Kidney (tissue), 14 donors: ENCODE measurements around the gene TMCO2. TPM values are rescaled to one million over a fixed set of nuclear protein-coding genes. Genes with fewer than 3 reads are reported as not detected.

Source experiments
- DNase-seq, 5 donors: peaks; one replicate each; pipeline ENCODE4 v3.0.0-alpha.2; 2013 to 2020
- FAIRE-seq: peaks from 2 replicates; lab custom pipeline; 2012; peaks lifted over from hg19 to GRCh38; lab: Jason Lieb, UNC
- H3K27ac ChIP-seq, 2 donors: one replicate each; pipeline ENCODE4 v1.7.0; 2013; ENCODE audit warnings: low read depth in 2 of 2, low read length in 2 of 2, inconsistent platforms in 1 of 2
- H3K27me3 ChIP-seq: one replicate; pipeline ENCODE4 v1.7.1; 2013; ENCODE audit warnings: low read length, inconsistent platforms; ENCODE audit not compliant: control insufficient read depth, insufficient read depth
- H3K36me3 ChIP-seq, 3 donors: one replicate each; pipeline versions ENCODE4 v1.7.0 to v1.7.1; 2013; ENCODE audit warnings: low read length in 3 of 3, control low read depth in 1 of 3, inconsistent platforms in 1 of 3; ENCODE audit not compliant: insufficient read depth in 3 of 3, control insufficient read depth in 2 of 3
- H3K4me1 ChIP-seq, 3 donors: one replicate each; pipeline versions ENCODE4 v1.7.0 to v1.7.1; 2013; ENCODE audit warnings: low read length in 3 of 3, inconsistent platforms in 1 of 3, low read depth in 1 of 3; ENCODE audit not compliant: control insufficient read depth in 2 of 3, insufficient read depth in 2 of 3
- H3K4me3 ChIP-seq, 3 donors: one replicate each; pipeline versions ENCODE4 v1.7.0 to v1.8.1; 2013; ENCODE audit warnings: low read length in 3 of 3, control low read depth in 1 of 3, inconsistent platforms in 1 of 3
- H3K9ac ChIP-seq, 3 donors: one replicate each; pipeline versions ENCODE4 v1.7.0 to v1.7.1; 2013; ENCODE audit warnings: low read length in 3 of 3, control low read depth in 1 of 3, inconsistent platforms in 1 of 3
- H3K9me3 ChIP-seq, 3 donors: one replicate each; pipeline versions ENCODE4 v1.7.0 to v1.7.1; 2013; ENCODE audit warnings: low read length in 3 of 3, control low read depth in 1 of 3, inconsistent platforms in 1 of 3; ENCODE audit not compliant: control insufficient read depth in 2 of 3, insufficient read depth in 1 of 3
- CTCF ChIP-seq: IDR thresholded peaks from 3 replicates; pipeline ENCODE4 v1.5.1; 2012; ENCODE audit warnings: mild to moderate bottlenecking, moderate library complexity, borderline replicate concordance; ENCODE audit not compliant: insufficient read depth; ENCODE audit errors: extremely low read depth
- intact Hi-C: fragments of 100-400 bp; cut with DNase I; formaldehyde crosslinking; loops from one replicate; pipeline ENCODE4 v1.11.1; 2022
- polyA plus RNA-seq: library from polyadenylated mRNA; stranded (reverse); fragments of 350-450 nt; fragmentation: Illumina TruSeq; extraction: RNeasy Lipid Tissue Mini Kit (QIAGEN cat#74804); gene quantifications from one replicate; pipeline ENCODE4 v1.2.3, GENCODE V29; 2014; ENCODE audit warnings: low read depth, low replicate concordance; ENCODE audit not compliant: insufficient read depth
- total RNA-seq: library from RNA; stranded (reverse); fragmentation: NEBNext Ultra II Directional; extraction: Animal tissue kit (Norgen Biotek cat#: 25700); gene quantifications from one replicate; pipeline ENCODE4 v1.2.1, GENCODE V29; 2021
- donor health status: control.
- donor health status: control.
- donor health status: control.
- donor health status: control.
- donor health status: control.
- donor health status: DM: yes; HTN: yes; CAD: no.
- donor health status: Normal renal cell carcinoma (clear cell type).

The TMCO2 gene
- total and polyA plus RNA-seq, 2 donors from 2014 or later = not detected

DNA sequence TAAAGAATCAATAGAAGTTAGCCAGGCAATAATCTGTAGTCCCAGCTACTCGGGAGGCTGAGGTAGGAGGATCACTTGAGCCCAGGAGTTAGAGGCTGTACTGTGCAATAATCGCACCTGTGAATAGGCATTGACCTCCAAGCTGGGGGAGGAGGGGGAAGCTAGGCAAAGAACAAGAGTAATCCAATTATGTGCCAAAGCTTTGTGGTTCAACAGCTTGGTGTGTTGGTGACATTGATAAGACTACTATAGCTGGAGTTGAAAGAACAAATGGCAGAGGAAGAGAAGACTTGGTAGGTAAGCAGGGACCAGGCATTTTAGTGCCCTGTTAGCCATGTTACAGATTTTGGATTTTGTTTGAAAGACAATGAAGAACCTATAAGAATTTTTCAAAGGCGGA is 2.1 kb upstream of the TMCO2 start:
- H3K27me3 ChIP-seq = no peaks in the 10 kb centered on the region
- no peak overlapping the region for H3K27ac ChIP-seq
- no peaks in the 10 kb centered on the region for H3K36me3 ChIP-seq
- no peak overlapping the region for H3K4me3 ChIP-seq
- intact Hi-C loops = no loop called here
- TF ChIP-seq CTCF = no peak
- no peaks in the 10 kb centered on the region for H3K4me1 ChIP-seq
- FAIRE-seq (no peak), DNase-seq (no peak)
- H3K9me3 ChIP-seq = no peaks in the 10 kb centered on the region
- H3K9ac ChIP-seq = no peak overlapping the region

DNA sequence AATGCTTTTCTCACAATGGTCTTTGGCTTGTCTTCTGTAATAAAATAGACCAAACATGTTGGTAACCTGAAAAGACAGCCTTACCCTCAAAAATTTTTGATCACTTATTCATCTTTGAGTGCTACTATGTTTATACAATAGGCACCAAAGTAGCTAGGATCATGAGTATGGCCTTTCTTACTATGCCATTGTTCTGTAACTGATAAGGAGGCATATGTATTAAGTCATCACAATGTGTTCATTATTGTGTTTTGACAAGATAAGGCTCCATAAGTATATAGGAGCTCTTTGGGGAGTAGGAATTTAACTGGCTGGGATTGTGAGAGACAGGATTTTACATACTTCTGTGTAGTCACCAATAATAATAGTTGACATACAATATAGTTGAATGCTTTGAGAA is 675 bp downstream of the TMCO2 start:
- H3K27me3 ChIP-seq = no peaks in the 10 kb centered on the region
- H3K4me1 ChIP-seq = no peaks in the 10 kb centered on the region
- H3K27ac ChIP-seq = no peak overlapping the region
- no peaks in the 10 kb centered on the region for H3K9me3 ChIP-seq
- no peak for TF ChIP-seq CTCF
- DNase-seq (no peak), FAIRE-seq (no peak)
- H3K9ac ChIP-seq = no peak overlapping the region
- H3K4me3 ChIP-seq = no peak overlapping the region
- H3K36me3 ChIP-seq = no peaks in the 10 kb centered on the region
- intact Hi-C loops = no loop called here

DNA sequence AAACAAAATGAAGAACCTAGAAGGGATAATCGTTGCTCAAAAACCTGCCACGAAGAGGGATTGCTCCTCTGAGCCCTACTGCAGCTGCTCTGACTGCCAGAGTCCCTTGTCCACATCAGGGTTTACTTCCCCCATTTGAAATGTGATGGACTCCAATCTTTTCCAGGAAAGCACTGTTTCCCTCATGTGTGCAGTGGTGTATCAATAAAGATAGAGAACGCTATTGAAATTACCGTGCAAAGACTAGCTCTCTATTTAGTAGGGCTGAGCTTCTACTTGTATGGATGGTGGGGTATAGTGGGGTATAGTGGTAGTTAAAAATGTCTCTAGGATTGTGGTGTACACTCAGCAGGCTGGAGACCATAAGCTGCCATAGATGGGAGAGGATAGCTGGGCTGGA is 3.7 kb downstream of the TMCO2 start:
- no peak for TF ChIP-seq CTCF
- Histone ChIP-seq H3K9me3 (no peaks in the 10 kb centered on the region), H3K9ac (no peak overlapping the region), H3K36me3 (no peaks in the 10 kb centered on the region), H3K27ac (no peak overlapping the region), H3K4me1 (peaks cover 0 to 2% (median 0%) of the 10 kb centered on the region in 3 donors), H3K27me3 (no peaks in the 10 kb centered on the region), H3K4me3 (no peak overlapping the region)
- FAIRE-seq = no peak
- intact Hi-C loops = no loop called here
- no peak for DNase-seq

DNA sequence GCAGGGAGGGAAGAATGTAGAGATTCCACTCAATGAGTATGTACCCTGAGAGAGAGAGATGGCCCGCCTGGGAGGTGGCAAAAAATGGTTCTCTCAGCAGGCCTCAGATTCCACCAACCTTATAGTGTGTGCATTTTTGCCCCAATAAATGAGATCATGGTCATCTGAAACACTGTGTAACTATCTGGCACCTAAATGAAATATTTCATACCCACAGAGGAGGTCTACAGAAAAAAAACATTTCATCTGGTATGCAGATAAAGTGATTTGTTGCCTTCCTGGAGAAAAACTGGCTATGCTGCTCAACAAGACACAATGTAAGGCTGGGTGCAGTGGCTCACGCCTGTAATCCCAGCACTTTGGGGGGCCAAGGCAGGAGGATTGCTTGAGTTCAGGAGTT is 4.9 kb downstream of the TMCO2 start:
- H3K27ac ChIP-seq = no peak overlapping the region
- H3K9me3 ChIP-seq = no peaks in the 10 kb centered on the region
- H3K4me1 ChIP-seq = peaks cover 0 to 6% (median 0%) of the 10 kb centered on the region in 3 donors
- H3K9ac ChIP-seq = no peak overlapping the region
- no peaks in the 10 kb centered on the region for H3K27me3 ChIP-seq
- intact Hi-C loops = no loop called here
- no peak for TF ChIP-seq CTCF
- FAIRE-seq = no peak
- H3K4me3 ChIP-seq = no peak overlapping the region
- H3K36me3 ChIP-seq = no peaks in the 10 kb centered on the region
- no peak for DNase-seq
